ENCODE data around the gene RPL21.

- TF ChIP-seq, protein P1, sequence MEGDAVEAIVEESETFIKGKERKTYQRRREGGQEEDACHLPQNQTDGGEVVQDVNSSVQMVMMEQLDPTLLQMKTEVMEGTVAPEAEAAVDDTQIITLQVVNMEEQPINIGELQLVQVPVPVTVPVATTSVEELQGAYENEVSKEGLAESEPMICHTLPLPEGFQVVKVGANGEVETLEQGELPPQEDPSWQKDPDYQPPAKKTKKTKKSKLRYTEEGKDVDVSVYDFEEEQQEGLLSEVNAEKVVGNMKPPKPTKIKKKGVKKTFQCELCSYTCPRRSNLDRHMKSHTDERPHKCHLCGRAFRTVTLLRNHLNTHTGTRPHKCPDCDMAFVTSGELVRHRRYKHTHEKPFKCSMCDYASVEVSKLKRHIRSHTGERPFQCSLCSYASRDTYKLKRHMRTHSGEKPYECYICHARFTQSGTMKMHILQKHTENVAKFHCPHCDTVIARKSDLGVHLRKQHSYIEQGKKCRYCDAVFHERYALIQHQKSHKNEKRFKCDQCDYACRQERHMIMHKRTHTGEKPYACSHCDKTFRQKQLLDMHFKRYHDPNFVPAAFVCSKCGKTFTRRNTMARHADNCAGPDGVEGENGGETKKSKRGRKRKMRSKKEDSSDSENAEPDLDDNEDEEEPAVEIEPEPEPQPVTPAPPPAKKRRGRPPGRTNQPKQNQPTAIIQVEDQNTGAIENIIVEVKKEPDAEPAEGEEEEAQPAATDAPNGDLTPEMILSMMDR (IDR thresholded peaks at IDR 0.05) = no peak
- no peak for TF ChIP-seq POLR2A (IDR thresholded peaks at IDR 0.05)
These were observed 8.5 kb downstream of the RPL21 start for GRCh38 chr13:27259831-27260230.

Data from tibial nerve (tissue), 3 donors.